IPS-18c (cell line): ENCODE measurements around the gene GK2.

Source experiments
- H3K4me3 ChIP-seq: 2 replicates; pipeline ENCODE4 v1.7.0; 2013; ENCODE audit warnings: low read depth, mild to moderate bottlenecking, low read length, moderate library complexity; ENCODE audit not compliant: insufficient read depth
- H3K9me3 ChIP-seq: one replicate; pipeline ENCODE4 v1.6.1; 2013; ENCODE audit warnings: mild to moderate bottlenecking, low read length, moderate library complexity; ENCODE audit not compliant: control insufficient read depth, insufficient read depth

GK2 gene

DNA sequence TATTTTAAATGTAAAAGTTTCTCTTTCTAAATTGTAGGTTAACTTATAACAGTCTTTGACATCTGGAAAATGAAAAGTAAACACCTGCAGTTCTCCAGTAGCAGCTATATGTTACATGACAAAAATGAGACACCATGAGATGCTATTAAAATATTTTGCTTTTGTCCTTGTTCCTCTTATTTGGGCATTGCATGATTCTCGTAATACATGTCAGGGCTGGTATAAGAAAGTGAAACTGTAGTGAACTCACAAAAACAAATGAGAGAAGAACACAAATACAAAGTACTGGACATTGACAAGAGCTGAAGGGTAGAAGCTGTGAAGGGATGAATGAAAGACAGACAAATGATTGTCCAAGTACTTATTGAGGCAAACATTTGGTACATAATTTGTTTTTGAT, 9.0 kb downstream of the GK2 start:
- Histone ChIP-seq H3K9me3 (no peaks in the 10 kb centered on the region), H3K4me3 (no peak overlapping the region)

DNA sequence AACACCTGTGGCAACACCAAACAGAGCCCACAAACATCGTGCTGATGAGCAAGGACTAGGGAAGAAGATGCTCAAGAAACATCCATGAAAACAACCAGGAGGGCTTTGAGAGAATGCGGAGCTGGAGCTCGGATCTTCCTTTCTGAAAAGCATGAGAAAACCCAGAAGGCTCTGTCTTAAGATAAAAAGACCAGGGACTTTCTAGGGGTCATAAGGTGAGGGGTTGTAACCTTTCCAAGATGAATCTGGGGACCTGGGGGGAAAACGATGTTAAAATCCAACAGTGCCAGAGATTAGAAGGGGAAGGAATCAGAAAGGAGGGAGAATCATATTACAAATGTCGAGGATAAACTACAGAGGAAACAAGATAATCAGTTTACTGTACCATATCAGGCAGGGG, 10.1 kb downstream of the GK2 start:
- H3K9me3 ChIP-seq: no peaks in the 10 kb centered on the region
- H3K4me3 ChIP-seq: no peak overlapping the region

DNA sequence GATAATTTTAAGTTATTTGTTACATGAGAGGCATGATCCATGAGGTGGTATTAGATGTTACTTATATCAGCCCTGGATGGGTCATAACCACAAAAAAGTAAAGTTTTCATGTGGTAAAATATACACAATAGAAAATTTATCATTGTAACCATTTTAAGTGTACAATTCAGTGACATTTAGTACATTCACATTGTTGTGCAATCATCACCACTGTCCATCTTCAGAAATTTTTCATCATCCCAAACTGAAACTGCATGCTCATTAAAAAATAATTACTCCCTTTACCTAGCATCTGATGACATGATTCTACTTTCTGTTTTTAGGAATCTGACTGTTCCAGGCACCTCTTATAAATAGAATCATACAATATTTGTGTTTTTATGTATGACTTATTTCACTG, 11.2 kb downstream of the GK2 start:
- Histone ChIP-seq H3K4me3 (no peak overlapping the region), H3K9me3 (no peaks in the 10 kb centered on the region)

DNA sequence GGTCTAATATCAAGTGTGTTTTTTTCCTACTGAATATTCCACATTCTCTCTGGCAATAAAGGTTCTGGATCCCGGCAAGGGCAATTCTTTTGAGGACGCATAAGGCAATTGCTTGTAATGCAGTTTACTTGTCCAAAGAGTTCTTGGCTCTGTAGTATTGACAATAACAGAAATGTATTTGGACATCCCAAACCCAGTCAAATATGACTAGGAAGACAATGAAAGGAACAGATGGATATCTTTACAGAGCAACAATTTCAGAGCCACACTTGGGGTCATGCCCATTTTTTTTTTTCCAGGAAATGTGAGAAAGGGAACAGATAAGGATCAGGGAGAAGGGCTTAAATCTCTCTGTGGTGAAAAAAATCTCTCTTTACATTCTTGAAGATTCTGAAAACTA, 12.2 kb downstream of the GK2 start:
- no peaks in the 10 kb centered on the region for H3K9me3 ChIP-seq
- no peak overlapping the region for H3K4me3 ChIP-seq

DNA sequence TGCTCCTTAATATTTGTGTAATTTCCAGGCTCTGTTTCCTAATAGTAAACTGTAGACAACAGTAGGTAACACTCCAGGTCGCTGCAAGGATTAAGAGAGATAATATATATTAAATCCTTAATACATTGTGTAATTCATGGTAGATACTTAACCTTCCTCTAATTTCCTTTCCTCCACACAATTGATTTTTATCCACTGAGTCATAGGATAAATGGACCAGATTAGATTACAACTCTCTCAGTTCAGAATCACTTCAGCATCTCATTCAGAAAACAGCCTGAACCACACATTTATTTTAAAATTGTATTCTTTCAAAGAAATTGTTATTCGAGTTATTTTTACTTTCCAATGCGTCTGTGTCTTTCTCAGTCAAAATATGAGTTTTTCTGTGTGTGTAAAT, 17.1 kb downstream of the GK2 start:
- Histone ChIP-seq H3K9me3 (no peaks in the 10 kb centered on the region), H3K4me3 (no peak overlapping the region)

DNA sequence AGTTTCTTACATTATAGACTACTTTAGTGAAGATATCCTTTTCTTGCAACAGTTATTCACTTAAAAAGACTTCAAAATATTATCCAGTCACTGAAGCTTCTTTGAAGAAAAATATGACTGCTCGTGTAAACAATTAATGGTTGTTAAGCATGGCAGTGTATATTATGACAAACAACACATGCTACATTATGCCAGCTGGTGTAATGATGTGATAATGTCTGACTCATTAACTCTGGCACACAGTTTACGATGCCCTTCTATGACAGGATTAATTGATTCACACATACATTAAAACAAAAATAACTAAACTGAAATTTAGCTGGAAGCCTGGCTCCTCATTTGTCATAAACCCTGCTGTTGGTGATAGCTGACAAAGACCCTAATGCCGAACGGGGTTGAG, 22.4 kb downstream of the GK2 start:
- Histone ChIP-seq H3K4me3 (no peak overlapping the region), H3K9me3 (no peaks in the 10 kb centered on the region)

DNA sequence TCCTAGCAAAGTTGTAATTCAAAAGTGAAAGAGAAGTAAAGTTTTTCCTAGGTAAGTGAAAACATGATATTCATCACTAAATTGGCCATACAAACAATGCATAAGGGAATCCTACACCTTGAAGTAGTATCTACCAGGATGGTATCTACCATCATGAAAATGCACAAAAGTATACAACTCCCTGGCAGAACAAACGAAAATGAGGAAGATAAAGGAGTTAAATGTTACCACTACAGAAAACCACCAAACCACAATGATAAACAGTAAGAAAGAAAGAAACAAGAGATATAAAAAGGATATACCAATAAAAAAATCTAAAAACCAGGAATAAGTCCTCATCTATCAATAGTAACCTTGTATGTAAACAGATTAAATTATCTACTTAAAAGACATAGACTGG, 26.9 kb downstream of the GK2 start:
- no peaks in the 10 kb centered on the region for H3K9me3 ChIP-seq
- no peak overlapping the region for H3K4me3 ChIP-seq

DNA sequence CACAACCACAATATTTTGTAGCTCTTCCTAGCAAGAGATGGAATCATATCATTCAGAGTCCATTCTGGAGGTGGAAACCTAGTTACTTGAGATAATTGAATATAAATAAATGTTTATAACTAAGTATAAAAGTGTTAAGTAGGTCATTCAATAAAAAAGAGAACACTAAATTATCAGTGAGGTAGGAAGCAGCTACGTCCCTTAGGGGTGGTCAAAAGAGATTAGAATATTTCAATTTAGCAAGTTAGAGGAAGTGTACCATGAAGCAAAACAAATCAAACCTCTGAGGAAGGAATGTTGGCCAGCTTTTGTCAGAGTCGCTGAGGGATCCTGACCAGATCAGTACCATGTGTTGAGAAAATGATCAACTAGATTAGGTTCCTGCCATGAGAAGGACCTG, 38.0 kb downstream of the GK2 start:
- H3K9me3 ChIP-seq: no peaks in the 10 kb centered on the region
- H3K4me3 ChIP-seq: no peak overlapping the region

DNA sequence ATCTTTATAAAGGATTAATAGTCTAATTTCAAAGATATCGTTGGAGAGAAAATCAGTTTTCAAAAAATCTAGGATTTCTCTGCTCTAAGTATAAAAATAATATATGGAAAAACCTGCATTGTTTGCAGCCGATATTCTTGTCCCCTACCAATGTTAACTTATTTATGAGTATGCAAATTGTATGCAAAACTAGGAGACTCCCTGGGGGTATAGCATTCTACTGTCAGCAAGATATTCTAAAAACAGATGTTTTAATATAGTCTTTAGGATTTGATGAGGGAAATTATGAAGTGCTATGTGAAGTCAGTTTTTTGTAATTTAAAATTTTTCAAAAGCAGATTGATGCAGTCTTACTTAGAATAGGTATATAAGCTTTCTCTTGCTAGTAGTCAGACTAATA, 40.9 kb downstream of the GK2 start:
- H3K4me3 ChIP-seq: no peak overlapping the region
- H3K9me3 ChIP-seq: no peaks in the 10 kb centered on the region

DNA sequence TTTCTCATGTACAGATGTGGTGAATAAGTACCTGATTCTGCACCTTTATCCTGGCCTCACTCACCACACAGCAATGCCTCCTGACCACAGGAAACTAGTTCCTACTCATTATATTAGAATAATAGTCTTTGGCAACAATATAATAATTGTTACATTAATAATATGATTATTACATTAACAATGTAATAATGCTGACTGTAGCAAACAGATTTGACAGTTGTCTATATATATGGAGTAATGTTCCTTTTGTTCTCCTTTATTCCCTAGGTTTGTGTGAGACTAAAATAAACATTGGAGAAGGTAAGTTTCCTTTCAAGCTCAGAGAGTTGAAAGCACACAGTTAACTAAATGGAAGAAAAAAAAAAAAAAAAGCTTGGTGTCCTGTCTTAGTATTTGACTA, 41.6 kb downstream of the GK2 start:
- Histone ChIP-seq H3K4me3 (no peak overlapping the region), H3K9me3 (no peaks in the 10 kb centered on the region)

DNA sequence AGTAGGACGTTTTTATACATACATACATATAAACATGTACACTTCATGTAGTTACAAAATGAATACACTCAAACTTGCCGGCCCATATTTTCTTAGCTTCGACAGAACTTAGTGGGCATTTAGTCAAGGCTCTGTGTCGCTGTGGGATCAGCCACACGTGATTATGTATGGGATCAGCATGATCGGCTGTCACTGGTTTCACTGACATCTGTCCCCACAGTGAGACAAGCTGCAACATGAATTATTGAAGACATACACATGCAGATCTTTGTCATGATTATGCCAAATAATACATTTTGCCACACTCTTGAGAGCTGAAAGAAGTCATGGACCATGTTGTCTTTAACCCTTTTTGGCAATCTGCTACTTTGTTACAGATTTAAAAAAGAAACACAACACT, 44.0 kb downstream of the GK2 start:
- Histone ChIP-seq H3K9me3 (no peaks in the 10 kb centered on the region), H3K4me3 (no peak overlapping the region)

DNA sequence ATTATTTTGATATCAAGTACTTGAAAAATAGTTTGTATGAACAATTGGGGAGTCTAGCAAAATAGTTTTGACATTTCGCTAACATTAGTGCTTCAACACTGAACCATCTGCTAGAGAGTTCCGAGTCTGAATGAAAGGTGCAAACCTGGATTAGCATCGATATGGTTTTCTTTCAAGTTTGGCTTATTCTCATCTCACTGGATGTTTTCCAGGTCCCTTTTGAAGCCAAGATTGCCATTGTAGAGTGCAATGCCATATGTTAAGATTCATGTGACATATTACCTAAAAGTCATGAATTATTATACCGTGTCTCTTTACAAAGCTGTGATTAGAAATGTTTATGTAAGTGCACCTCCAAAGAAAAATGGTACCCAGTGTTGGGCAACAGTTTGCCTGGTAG, 45.4 kb downstream of the GK2 start:
- H3K9me3 ChIP-seq: no peaks in the 10 kb centered on the region
- H3K4me3 ChIP-seq: no peak overlapping the region

DNA sequence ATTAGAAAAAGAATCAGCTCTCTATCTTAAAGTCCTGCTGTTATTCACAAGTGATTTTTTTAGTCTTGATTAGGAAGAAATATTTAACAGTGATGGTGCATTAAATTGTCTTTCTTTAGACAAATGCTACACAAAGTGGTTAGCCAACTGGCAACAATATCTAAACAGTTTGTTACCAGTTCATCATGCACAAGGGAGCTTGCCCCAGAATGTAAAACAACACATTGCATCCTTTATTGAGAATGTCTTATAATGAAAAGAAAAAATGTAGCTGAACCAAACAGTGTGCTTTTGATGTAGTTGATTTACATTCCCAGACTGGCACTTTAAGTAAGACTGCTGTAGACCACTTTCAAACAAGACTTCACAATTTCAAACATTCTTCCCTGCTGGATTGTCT, 48.0 kb downstream of the GK2 start:
- no peak overlapping the region for H3K4me3 ChIP-seq
- no peaks in the 10 kb centered on the region for H3K9me3 ChIP-seq

DNA sequence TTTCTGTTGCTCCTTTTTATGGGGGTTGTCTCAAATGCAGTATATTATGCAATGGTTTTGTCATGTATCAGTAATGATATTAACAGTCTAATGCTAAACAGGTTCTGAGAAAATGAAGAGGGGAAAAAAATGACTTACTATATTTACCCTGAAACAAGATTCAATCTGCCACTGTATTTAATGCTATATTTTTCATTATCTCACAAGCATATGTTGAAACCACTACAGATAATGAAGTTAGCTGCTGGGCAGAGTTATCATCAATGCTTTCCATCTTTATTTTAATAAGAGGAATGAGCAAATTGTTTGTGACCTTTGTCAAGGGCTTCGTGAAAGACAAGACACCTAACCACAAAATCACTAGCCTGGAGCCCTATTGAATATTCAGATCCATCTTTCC, 49.6 kb downstream of the GK2 start:
- Histone ChIP-seq H3K9me3 (no peaks in the 10 kb centered on the region), H3K4me3 (no peak overlapping the region)

DNA sequence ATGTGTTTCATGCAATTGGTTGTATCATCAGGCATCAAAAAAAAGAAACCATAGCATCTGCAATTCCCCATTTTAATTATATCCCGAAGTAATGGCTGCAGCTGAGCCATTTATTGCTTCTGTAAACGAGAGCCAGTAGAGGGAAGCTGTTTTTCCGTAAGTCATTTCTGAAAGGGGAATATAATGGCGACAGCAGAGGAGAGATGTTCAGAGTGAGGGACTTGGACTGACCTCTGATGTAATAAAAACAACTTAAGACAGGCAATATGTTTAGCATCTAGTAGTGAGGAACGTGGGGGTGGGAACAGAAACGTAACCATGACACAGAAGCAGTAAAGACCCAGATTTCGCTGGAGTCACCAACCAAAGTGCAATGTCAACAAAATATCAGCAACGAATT, 50.7 kb downstream of the GK2 start:
- no peaks in the 10 kb centered on the region for H3K9me3 ChIP-seq
- H3K4me3 ChIP-seq: no peak overlapping the region
